Measurements from ENCODE around the gene PDIK1L.
"Not testable (repeated sequence)": the region's sequence is repeated elsewhere in the genome, so short reads cannot be mapped to it uniquely, and the experiment has no call there.

Gene PDIK1L

DNA sequence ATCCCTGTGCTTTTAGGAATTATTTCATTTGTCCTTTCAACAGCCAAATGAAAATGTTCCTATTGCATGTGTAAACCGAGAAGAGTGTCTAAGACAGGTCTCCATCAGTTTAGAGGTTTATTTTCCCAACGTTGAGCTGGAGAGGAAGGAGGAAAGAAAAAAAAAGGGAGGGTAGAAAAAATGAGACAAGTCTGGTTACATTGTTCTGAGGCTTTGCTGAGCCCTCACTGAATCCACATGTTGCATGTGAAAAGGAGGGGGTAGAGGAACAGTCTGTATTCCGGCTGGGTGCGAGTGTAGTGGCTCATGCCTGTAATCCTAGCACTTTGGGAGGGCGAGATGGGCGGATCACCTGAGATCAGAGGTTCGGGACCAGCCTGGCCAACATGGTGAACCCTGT is 19.2 kb upstream of the PDIK1L start:
- no peak for DNase-seq

GRCh38 chr1:26093569-26093968 is 18.1 kb upstream of the PDIK1L start:
- not testable (repeated sequence) for DNase-seq

DNA sequence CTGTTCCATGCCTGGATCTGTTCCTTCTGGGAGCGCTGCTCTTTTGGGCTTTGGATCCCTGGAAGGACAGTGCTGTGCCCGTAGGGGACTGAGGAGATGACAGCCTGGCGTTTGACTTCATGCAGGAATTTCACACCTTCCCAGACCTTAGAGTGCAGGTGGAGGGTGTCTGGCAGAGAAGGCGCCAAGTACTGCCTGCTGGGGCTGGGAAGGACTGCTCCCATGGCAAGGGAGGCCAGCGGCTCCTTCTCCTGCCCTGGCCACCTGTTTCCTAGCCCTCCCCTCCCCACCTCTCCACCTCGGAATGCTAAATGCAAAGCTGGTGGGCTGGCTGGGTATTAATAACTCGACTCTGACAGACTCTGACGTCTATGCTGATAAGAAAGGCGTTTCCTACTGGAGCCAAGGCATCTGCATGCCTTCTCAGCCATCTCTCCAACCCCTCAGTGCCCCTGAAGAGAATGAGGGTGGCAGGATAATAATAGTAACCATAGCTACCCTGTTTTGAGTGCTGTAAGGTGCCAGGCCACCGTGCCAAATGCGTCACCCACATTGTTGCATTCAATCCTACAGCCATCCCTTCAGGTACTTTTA is 17.5 kb upstream of the PDIK1L start:
- no peak for DNase-seq

- no peak for DNase-seq
Measured at GRCh38 chr1:26094677-26095383, 16.8 kb upstream of the PDIK1L start.

- DNase-seq = no peak
Measured at GRCh38 chr1:26096471-26096870, 15.2 kb upstream of the PDIK1L start.

- no peak for DNase-seq
Measured at GRCh38 chr1:26097696-26098095, 13.9 kb upstream of the PDIK1L start.

GRCh38 chr1:26098602-26099001 is 13.0 kb upstream of the PDIK1L start:
- no peak for DNase-seq

DNA sequence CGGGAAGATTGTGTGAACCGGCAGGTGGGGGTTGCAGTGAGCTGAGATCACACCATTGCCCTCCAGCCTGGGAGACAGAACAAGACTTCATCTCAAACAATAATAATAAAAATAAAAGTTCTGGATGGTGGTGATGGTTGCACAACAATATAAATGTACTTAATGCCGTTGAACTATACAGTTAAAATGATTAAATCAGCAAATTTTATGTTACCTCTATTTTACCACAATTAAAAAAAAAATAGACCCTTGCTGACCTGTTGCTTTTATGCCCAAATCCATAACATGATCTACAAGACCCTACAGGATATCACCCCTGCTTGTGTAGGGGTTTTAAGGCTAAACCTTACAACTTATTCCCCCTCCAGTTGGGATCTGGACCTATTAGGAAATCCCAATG is 11.8 kb upstream of the PDIK1L start:
- no peak for DNase-seq

- DNase-seq = not testable (repeated sequence)
Measured at GRCh38 chr1:26100204-26100603, 11.4 kb upstream of the PDIK1L start.

- DNase-seq = no peak
Measured at GRCh38 chr1:26102119-26102518, 9.5 kb upstream of the PDIK1L start.

GRCh38 chr1:26102526-26102925 is 9.1 kb upstream of the PDIK1L start:
- no peak for DNase-seq

- DNase-seq = not testable (repeated sequence)
Measured at GRCh38 chr1:26105226-26105548, 6.4 kb upstream of the PDIK1L start.

GRCh38 chr1:26109229-26110164 is 2.1 kb upstream of the PDIK1L start:
- DNase-seq = no peak

GRCh38 chr1:26110731-26111529 is 694 bp upstream of the PDIK1L start:
- peak; percentile 81 for DNase-seq

GRCh38 chr1:26112407-26112775 is 767 bp downstream of the PDIK1L start:
- DNase-seq = peak; percentile 15

DNA sequence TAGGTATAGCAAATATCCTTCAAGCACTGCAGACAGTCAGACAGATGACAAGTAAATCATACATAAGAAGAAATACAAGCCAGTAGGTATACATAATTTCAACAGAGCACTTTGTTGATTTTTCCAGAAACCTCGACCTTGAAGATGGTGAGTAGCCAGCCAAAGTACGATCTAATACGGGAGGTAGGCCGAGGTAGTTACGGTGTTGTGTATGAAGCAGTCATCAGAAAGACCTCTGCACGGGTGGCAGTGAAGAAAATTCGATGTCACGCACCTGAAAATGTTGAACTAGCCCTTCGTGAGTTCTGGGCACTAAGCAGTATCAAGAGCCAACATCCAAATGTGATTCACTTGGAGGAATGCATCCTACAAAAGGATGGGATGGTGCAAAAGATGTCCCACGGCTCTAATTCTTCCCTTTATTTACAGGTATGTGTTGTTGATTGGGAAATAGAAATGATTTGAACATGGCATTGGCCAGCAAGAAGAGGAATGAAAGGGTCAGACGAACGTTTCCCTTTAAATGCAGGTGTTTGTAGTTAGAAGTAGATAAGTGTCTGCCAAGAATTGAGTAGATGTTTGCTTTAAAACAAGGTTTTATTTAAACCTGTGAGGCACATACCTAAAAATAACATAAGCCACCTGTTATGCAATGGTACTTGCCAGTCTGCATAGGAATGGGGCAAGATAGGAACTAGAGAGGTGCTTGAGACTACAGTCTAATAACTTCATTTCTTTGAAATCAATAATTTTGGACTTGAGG is 2.7 kb downstream of the PDIK1L start:
- no peak for DNase-seq

DNA sequence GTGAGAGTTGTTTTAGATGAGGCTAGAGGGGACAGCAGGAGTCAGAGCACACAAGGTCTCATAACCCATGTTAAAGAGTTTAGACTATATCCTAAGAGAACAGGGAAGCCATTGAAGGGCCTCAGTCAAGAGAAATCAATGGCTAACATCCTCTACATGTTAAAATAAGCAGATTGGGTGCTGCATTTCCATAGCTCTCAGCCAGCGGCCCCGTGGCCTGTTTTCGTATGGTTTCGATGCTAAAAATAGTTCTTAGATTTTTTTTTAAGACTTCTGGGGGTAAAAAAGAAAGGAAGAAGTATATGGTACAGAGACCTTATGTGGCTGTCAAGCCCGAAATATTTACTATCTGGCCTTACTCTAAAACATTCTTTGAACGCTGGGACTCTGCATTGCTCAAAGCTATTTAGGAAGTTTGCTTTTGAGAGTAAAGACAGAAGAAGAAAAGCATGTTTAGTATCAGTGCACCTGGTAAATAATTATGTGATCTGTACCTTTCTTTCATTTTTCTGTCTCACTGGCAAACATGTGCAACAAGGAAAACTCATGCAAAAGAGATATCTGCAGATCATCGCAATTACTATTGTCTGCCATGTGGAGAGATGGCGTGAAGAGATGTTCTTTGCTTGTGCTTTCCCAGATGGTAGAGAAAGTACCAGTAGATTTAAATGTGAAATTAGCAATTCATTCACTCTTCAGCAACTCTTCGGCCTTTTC is 8.4 kb downstream of the PDIK1L start:
- DNase-seq = no peak

DNA sequence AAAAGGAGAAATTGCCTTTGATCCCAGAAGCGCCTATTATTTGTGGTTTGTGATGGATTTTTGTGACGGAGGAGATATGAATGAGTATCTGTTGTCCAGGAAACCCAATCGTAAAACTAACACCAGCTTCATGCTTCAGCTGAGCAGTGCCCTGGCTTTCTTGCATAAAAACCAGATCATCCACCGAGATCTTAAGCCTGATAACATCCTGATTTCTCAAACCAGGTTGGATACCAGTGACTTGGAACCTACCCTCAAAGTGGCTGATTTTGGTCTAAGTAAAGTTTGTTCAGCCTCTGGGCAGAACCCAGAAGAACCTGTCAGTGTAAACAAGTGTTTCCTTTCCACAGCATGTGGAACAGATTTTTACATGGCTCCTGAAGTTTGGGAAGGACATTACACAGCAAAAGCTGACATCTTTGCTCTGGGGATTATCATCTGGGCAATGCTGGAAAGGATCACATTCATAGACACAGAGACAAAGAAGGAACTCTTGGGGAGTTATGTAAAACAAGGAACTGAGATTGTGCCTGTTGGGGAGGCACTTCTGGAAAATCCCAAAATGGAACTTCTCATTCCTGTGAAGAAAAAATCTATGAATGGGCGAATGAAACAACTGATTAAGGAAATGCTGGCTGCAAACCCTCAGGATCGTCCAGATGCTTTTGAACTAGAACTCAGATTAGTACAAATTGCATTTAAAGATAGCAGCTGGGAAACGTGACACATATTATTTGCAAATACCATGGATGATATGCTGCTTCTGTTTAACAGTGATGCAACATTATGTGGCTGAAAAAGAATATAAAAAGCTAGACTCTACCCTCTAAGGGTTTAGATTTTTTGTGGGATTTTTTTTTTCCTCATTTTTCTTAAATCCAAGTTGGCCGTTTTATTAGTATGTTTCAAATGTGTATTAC is 10.5 kb downstream of the PDIK1L start:
- DNase-seq = no peak

DNA sequence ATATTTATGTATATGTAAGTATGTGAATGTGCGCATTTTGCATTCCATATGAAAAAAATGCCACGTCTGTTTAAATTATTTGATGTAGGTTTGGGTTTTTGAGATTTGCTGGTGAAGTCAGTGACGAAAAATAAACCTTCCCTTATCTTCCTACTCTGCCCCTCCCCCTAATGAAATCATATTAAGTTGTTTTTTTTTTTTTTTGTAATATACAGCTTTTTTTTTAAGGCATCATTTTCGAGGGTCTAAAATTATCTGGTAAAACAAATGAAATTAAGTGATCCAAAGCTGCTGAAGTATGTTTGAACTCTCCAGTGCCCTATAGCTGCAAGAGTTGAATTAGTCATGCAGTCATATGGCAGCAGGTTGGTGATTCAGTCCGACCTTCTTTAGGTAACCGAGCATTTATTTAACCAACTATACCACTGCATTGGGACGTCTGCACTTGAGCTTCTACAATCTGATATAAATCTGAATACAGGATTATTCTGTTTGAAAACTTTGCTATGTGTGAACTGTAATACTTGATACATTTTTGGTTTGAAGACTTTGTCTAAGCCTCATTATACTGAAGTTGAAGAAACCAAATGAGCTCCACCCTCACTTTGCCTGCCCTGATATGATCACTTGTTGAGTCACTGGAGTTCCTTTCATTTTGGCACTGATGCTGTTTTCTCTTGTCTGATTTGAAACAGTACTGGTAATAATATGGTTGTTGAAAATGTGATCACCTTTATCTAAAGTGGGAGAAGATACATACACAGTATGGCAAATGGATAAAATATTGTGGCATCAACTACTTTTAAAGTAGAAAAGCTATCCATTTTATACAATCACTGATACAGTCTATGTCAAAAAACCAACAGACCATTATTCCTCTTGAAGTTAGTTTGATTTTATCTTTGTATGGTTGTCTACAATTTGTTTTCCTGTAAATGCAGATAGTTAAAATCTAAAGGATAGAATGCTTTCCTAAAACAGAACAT is 11.7 kb downstream of the PDIK1L start:
- DNase-seq = peak; percentile 36

All from CD4-positive, alpha-beta T cell treated with Interleukin-12 subunit alpha and Interleukin-12 subunit beta, for 1 hour (primary cell).